Stimulated activated CD4-positive, alpha-beta T cell treated with anti-CD3 and anti-CD28 coated beads, Interleukin-1b, Interleukin-23, amount 100 ng/mL, for 1 hour (primary cell): ENCODE results near the gene OSBPL2.

ENCODE experiments used
- DNase-seq, 2 donors: peaks; one replicate each; pipeline ENCODE4 v3.0.0-alpha.2; 2020; ENCODE audit warnings: low read depth in 2 of 2

The OSBPL2 gene

DNA sequence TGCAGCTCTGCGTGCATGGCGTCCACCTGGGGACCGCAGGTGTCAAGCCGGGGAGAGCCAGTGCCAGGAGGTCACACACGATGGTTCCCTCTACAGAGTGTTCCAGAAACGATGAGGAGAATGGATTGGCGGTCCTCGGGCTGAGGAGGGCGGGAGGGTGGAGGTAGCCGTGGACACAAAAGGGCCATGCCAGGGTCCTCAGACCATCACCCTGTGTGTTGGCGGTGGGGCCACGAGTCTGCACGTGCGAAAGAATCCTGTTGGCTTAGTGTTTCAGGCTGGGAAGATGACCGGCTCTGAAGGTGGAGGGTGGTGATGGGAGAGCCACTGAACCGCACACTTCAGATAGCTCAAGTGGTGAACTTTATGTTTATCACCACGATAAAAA, 31.9 kb upstream of the OSBPL2 start:
- DNase-seq, result no peak

GRCh38 chr20:62208061-62208794, 30.1 kb upstream of the OSBPL2 start:
- no peak for DNase-seq

DNA sequence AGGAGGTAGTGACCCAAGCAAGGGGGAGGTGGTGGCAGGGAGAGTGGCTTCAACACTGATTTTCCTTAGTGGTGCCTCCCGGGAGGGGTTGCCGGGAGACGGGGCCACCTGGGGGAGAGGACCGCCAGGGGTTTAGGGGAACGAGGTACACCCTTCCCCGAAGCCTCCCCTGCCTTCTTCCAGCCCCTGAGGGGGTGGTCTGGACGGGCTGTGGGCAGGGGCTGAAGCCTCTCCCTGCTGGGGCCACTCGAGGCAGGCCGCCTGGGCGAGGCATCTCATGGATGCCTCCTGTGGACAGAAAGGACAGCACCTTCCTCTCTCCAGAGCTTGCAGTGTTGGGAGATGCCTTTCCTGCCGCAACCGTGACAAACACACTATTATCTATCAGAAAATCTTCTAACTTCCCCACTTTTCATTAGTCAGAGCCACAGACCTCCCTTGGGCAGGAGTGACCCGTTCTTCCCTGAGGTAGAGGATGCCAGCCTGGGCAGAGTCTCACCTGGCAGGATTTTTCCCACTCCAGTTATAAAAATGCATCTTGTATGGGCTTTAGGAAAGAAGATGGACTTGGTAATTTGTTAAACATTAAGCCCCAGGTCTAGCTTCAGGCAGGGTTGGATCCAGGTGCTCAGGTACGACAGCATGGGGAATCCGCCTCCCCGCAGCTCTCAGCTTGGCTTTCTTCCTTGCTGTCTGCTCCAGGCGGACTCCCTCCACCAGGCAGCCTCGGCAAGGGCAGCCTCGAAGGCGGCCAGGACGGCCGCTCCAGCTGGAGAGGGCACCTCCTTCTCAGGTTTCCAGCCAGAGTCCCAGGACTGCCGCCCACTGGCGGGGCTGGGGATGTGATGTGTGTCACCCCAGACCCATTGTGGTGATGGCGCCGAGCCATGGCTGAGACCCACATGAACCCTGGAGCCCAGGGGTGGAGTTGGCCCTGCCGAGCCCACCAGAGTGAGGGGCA, 29.2 kb upstream of the OSBPL2 start:
- no peak for DNase-seq

- DNase-seq, result no peak
Observed at GRCh38 chr20:62209850-62210495, 28.3 kb upstream of the OSBPL2 start.

DNA sequence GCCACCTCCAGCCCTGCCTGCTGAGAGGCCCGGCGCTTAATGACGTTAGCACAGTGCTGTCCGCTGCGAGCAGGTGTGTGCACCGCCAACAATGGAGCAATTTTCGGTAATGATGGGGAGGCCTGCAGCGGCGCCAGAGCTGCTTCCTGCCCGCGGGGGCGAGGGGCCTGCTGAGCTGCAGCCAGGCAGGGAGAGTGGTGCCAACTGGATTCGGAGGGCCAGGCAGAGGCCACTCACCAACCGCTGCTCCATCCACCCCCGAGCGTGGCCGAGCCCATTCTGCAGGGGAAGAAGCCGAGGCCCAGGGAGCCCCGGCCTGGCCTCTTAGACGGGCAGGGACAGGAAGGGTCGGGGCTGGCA, 27.8 kb upstream of the OSBPL2 start:
- DNase-seq, result no peak

DNA sequence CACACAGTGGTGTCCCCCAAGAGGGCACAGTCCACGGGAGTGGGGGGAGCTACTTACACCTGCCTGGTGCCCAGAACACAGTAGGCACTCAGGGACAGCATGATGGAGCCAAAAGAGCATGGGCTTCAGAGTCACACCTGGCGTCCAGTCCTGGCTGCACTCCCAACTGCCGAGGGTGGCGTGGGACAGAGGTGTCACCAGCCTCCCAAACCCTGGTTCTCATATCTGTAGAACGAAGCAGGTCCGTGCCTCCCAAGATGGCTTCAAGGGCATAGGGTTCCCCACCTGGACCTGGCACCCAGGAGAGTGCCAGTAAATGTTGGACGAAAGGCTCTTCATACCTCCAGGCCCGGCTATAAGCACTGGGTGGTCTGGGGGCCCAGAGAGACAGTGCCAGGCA, 27.1 kb upstream of the OSBPL2 start:
- DNase-seq, result no peak

DNA sequence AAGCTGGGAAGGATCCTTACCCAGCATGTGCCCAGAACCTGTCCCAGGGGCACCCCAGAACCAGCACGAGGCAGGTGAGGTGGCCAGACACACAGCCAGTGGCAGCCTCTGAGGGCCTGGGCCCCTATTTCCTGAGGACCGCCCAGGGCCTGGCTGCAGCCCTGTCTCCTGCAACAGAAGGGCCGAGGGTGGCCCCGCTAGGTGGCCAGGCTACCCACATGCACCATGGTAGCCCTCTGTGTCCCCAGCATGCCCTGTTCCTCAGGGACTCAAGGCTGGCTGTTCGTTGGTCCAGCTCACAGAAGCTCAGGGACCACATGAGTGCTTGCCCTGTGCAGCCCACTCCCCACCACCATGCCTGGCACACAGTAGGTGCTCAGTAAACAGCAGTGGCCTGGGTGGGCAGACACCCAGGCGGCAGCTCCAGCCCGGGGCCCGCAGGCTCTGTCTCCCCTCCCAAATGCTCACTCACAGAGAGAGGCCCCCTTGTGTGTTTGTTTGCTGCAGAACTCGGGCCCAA, 26.5 kb upstream of the OSBPL2 start:
- no peak for DNase-seq

DNA sequence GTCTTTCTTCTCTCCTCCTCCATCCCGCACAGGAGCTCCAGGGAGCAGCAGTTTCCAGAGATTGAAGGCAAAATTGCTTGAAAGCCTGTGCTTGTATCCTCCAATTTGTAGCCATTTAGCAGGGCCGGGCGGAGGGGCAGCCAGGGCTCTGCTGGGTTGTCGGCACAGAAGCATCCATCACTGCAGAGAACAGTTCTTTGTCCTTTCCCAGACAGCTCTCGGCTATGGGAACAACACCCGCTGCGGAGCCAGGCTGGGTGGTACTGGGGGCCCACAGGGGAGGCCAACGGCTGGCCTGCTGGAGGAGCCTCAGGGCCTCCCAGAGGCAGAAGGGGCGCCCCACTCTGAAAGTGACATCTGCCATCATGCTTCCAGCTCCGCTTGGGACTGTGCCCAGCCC, 26.0 kb upstream of the OSBPL2 start:
- DNase-seq, result no peak

DNA sequence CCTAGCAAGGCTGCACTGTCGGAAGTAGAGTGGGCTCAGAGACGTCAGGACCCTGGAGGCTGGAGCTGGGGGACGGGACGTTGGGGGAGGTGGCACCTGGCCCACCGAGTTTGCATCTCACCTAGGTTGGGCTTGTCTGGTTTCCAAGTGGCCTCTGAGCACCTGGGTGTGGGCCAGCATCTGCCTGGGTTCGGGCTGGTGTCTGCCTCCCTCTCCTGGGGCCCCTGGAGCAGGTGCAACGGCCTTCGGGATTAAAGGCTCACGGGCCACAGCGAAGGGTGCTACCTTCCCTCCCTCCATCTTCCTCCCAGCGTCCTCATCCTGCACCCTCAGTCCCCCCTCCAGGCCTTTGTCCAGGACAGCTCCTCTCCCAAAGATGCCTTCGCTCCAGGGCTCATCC, 24.3 kb upstream of the OSBPL2 start:
- no peak for DNase-seq

- no peak for DNase-seq
Observed at GRCh38 chr20:62215020-62215990, 23.0 kb upstream of the OSBPL2 start.

DNA sequence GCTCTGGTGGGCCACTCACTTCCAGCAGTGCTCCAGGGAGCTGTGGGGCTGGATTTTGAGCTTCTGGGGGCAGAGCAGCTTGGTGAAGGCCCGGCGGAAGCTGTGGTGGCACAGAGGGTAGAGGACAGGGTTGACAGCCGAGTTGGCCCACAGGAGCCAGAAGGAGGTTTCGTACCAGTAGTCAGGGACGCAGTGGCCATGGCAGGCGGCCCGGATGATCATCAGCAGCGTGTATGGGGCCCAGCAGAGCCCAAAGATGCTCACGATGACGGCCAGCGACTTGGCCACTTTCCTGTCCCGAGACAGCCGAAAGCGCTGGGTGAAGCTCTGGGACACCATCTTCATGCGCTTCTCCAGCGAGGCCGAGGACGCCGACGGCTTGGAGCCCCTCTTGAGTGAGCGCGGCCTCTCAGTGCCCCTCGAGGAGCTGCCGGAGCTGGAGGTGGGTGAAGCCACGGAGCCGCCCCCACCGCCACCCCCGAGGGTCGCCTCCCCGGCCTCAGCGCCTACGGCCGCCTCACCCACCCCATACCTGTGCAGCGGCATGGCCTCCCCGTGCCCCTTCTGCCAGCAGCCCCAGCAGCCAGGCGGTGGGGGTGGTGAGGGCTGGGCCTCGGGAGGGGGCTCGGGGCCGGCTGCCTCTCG, 22.2 kb upstream of the OSBPL2 start:
- DNase-seq, result no peak

GRCh38 chr20:62216636-62217566, 21.4 kb upstream of the OSBPL2 start:
- DNase-seq, result no peak

DNA sequence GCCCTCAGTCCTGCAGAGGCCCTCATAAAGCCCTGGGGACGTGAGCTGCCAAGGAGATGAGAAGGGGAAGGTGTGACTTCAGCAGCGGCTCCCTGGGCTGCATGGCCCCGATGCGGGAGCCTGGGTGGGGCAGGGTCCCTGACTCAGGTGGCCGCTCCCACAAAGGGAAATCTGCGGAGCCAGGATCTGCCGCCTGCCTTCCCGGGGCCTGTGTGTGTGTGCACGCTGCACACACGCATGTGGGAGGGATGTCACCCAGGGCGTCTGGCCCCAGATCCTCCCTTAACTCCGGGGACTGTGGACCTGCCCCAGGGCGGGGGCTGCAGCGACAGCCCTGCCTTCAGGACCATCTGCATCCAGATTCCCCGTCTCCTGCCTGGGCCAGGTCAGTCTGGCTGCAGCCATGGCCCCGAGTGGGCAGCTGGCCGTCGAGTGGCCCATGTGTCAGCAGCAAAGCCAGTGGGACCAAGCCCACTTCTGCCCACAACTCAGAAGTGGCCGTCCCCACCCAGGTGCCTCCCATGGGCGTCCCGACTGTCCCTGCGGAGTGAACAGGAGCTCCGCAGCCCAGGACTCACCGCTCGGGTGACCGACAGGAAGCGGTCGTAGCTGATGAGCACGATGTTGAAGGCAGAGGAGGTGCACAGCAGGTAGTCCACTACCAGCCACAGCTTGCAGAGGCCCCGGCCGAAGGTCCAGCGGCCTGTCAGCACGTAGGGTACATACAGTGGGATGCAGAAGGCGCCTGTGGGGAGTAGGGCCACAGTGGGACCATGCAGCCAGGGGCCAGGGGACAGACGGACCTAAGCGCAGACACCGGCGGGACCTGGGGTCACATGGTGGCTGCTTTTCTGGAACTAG, 20.2 kb upstream of the OSBPL2 start:
- DNase-seq, result no peak

DNA sequence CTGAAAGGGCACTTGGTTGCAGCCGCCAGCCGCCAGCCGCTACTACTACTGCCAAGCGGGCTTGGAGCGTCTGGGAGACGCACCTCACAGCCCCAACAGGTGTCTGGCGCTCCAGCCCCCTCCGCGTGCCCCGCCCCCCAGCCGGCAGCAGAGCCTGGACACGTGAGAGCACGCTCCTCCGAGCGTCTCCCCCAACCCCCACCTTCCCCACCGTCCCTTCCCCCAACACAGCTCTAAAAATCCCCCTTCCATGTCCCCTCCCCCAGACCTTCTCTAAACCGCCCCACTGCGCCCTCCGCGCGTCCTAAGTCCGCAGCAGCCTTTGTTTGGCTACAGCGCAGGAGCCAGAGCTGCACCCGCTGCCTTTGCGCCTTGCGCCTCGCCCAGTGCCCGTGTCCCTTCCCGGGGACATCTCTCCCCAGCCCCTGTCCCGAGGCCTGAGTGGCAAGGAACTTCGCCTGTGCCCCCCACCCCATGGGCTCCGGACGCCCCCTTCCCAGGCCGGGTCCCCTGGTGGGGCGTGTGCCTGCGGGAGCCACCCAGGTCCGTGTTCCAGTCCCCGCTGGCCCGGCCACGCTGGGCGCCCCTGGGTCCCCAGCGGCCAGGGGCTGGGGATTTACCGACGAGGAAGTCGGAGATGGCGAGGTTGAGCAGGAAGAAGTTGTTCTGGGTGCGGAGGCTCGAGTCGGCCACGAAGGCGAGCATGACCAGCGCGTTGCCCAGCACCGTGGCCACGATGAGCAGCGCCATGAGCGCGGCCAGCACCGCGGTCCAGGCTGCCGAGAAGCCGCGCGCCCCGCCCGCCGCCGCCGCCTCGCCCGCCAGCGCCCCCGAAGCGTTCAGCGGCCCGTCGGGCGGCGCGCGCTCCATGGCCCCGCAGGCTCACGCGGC, 19.0 kb upstream of the OSBPL2 start:
- no peak for DNase-seq

- DNase-seq, result peak in 1 of 2 donors; percentile 8
Observed at GRCh38 chr20:62219992-62220665, 18.2 kb upstream of the OSBPL2 start, which contains the start of gene HRH3. Gene HRH3, minus strand, starts transcription at chr20:62220278. Its CDS starts 308 bp downstream, at chr20:62219970.

- no peak for DNase-seq
Observed at GRCh38 chr20:62220666-62221568, 17.4 kb upstream of the OSBPL2 start.
